OCI-LY1 (cell line): ENCODE data around the gene TMPRSS11F.

Source experiments
- H2AFZ ChIP-seq: fragments of 200-600 bp; sonication (generic), shearing (Covaris generic); 2 replicates; pipeline ENCODE4 v1.6.0; 2014; ENCODE audit warnings: antibody characterized with exemption, mild to moderate bottlenecking, low read length
- H3F3A ChIP-seq: fragments of 200-600 bp; sonication (generic), shearing (Covaris generic); 2 replicates; pipeline ENCODE4 v1.6.0; 2014; ENCODE audit warnings: mild to moderate bottlenecking, antibody characterized with exemption, low read length, moderate library complexity; ENCODE audit not compliant: insufficient read depth
- H3K27ac ChIP-seq: fragments of 200-600 bp; sonication (generic); 2 replicates; pipeline ENCODE4 v1.5.1; 2014; ENCODE audit warnings: low read length, mixed run types, mild to moderate bottlenecking, low read depth; ENCODE audit not compliant: poor library complexity, severe bottlenecking
- H3K27me3 ChIP-seq: fragments of 200-600 bp; sonication (generic); 2 replicates; pipeline ENCODE4 v1.6.0; 2014; ENCODE audit warnings: antibody characterized with exemption, mild to moderate bottlenecking, low read length, moderate library complexity; ENCODE audit not compliant: insufficient read depth
- H3K36me3 ChIP-seq: fragments of 200-600 bp; sonication (generic); 2 replicates; pipeline ENCODE4 v1.6.1; 2014; ENCODE audit warnings: mild to moderate bottlenecking, antibody characterized with exemption, low read length, moderate library complexity, mixed read lengths; ENCODE audit not compliant: insufficient read depth
- H3K4me1 ChIP-seq: fragments of 200-600 bp; sonication (generic); 2 replicates; pipeline ENCODE4 v1.5.1; 2014; ENCODE audit warnings: mild to moderate bottlenecking, low read length, moderate library complexity; ENCODE audit not compliant: insufficient read depth, severe bottlenecking
- H3K4me2 ChIP-seq: fragments of 200-600 bp; sonication (generic), shearing (Covaris generic); 2 replicates; pipeline ENCODE4 v1.6.1; 2014; ENCODE audit warnings: low read length
- H3K4me3 ChIP-seq: fragments of 200-600 bp; sonication (generic); 2 replicates; pipeline ENCODE4 v1.5.1; 2014; ENCODE audit warnings: low read length, low read depth, mild to moderate bottlenecking, mixed read lengths; ENCODE audit not compliant: poor library complexity, severe bottlenecking
- H3K79me2 ChIP-seq: fragments of 200-600 bp; shearing (Covaris generic); 2 replicates; pipeline ENCODE4 v1.6.1; 2016; ENCODE audit warnings: mixed run types, low read length, mixed read lengths; ENCODE audit not compliant: insufficient read depth
- H3K9ac ChIP-seq: fragments of 200-600 bp; sonication (generic), shearing (Covaris generic); 2 replicates; pipeline ENCODE4 v1.6.1; 2014; ENCODE audit warnings: mild to moderate bottlenecking, low read length, mixed read lengths
- H3K9me2 ChIP-seq: fragments of 200-600 bp; sonication (generic), shearing (Covaris generic); 2 replicates; pipeline ENCODE4 v1.6.1; 2014; ENCODE audit warnings: low read depth, mild to moderate bottlenecking, low read length, mixed read lengths
- H3K9me3 ChIP-seq: fragments of 200-600 bp; shearing (Covaris generic); 2 replicates; pipeline ENCODE4 v1.6.1; 2014; ENCODE audit warnings: low read length, mixed read lengths
- H4K20me1 ChIP-seq: fragments of 200-600 bp; sonication (generic), shearing (Covaris generic); 2 replicates; pipeline ENCODE4 v1.6.0; 2016; ENCODE audit warnings: mild to moderate bottlenecking, low read length; ENCODE audit not compliant: insufficient read depth
- CTCF ChIP-seq: fragments of 200-600 bp; sonication (generic), shearing (Covaris generic); IDR thresholded peaks from 2 replicates; pipeline ENCODE4 v1.5.1; 2017; ENCODE audit warnings: mild to moderate bottlenecking, antibody characterized with exemption, low read length, moderate library complexity, mixed read lengths
- EZH2 ChIP-seq: fragments of 200-600 bp; sonication (generic), shearing (Covaris generic); IDR thresholded peaks from 2 replicates; pipeline ENCODE4 v1.8.0; 2017; ENCODE audit warnings: borderline replicate concordance, mixed run types, mild to moderate bottlenecking, antibody characterized with exemption, low read length, moderate library complexity, mixed read lengths

The TMPRSS11F gene

GRCh38 chr4:68129793-68130192 is at the start of gene TMPRSS11F:
TSS of gene TMPRSS11F (minus strand) at chr4:68129869. CDS start at chr4:68129820, 49 bp downstream.
- Histone ChIP-seq H3K4me3 (no peak within 1 kb of the TSS), H3K9me2 (no peaks in the 10 kb centered on the region), H2AFZ (no peak within 1 kb of the TSS), H3K79me2 (no peaks in the 10 kb centered on the region), H3K27me3 (no peaks in the 10 kb centered on the region), H3K27ac (no peak within 1 kb of the TSS), H3K9me3 (no peaks in the 10 kb centered on the region), H3K9ac (no peak within 1 kb of the TSS), H3K4me2 (no peak within 1 kb of the TSS), H3F3A (no peaks in the 10 kb centered on the region), H3K36me3 (no peaks in the 10 kb centered on the region), H4K20me1 (no peaks in the 10 kb centered on the region), H3K4me1 (no peaks in the 10 kb centered on the region)
- no peak for TF ChIP-seq CTCF
- no peak for TF ChIP-seq EZH2

- TF ChIP-seq CTCF (no peak), EZH2 (no peak)
- Histone ChIP-seq H3K36me3 (no peaks in the 10 kb centered on the region), H3K9me2 (no peaks in the 10 kb centered on the region), H3K4me2 (no peak overlapping the region), H3K9ac (no peak overlapping the region), H3K9me3 (no peaks in the 10 kb centered on the region), H3K4me3 (no peak overlapping the region), H3K79me2 (no peaks in the 10 kb centered on the region), H2AFZ (no peak overlapping the region), H4K20me1 (no peaks in the 10 kb centered on the region), H3F3A (no peaks in the 10 kb centered on the region), H3K4me1 (no peaks in the 10 kb centered on the region), H3K27ac (no peak overlapping the region), H3K27me3 (no peaks in the 10 kb centered on the region)
Measured at GRCh38 chr4:68176904-68177303, 47.2 kb upstream of the TMPRSS11F start.

GRCh38 chr4:68176500-68176899 is 46.8 kb upstream of the TMPRSS11F start:
- no peaks in the 10 kb centered on the region for H4K20me1 ChIP-seq
- no peaks in the 10 kb centered on the region for H3K79me2 ChIP-seq
- no peak overlapping the region for H3K4me2 ChIP-seq
- TF ChIP-seq EZH2, result no peak
- no peak for TF ChIP-seq CTCF
- H3F3A ChIP-seq, result no peaks in the 10 kb centered on the region
- no peaks in the 10 kb centered on the region for H3K36me3 ChIP-seq
- H3K9me3 ChIP-seq, result no peaks in the 10 kb centered on the region
- H3K4me3 ChIP-seq, result no peak overlapping the region
- no peaks in the 10 kb centered on the region for H3K4me1 ChIP-seq
- no peaks in the 10 kb centered on the region for H3K27me3 ChIP-seq
- H3K27ac ChIP-seq, result no peak overlapping the region
- no peaks in the 10 kb centered on the region for H3K9me2 ChIP-seq
- no peak overlapping the region for H3K9ac ChIP-seq
- no peak overlapping the region for H2AFZ ChIP-seq
